Measurements from ENCODE around the gene ESPNL. TPM values are rescaled to one million over a fixed set of nuclear protein-coding genes. Genes with fewer than 3 reads are reported as not detected.

Gene ESPNL
- total and polyA plus RNA-seq, 4 donors: 0.08 to 0.59 (median 0.35) TPM

- TF ChIP-seq REST (IDR thresholded peaks at IDR 0.05) (no peak), ZBTB33 (IDR thresholded peaks at IDR 0.05) (no peak), SP1 (IDR thresholded peaks at IDR 0.05) (no peak), JUND (IDR thresholded peaks at IDR 0.05) (no peak)
Measured at GRCh38 chr2:238132463-238133450, 32.6 kb downstream of the ESPNL start (continued).

GRCh38 chr2:238133499-238134392 lies 33.6 kb downstream of the ESPNL start:
- Histone ChIP-seq H3K9ac (ENCODE audit: low read depth in 1 of 2, low read length in 2 of 2) (no peak overlapping the region), H3K9me3 (ENCODE audit: control insufficient read depth in 4 of 4, low read length in 3 of 4) (no peaks in the 10 kb centered on the region), H3K27ac (ENCODE audit: low read depth in 1 of 2, low read length in 2 of 2) (no peak overlapping the region), H3K36me3 (ENCODE audit: control insufficient read depth in 4 of 4, insufficient read depth in 3 of 4, low read depth in 1 of 4, low read length in 3 of 4) (no peaks in the 10 kb centered on the region), H3K4me3 (ENCODE audit: low read depth in 1 of 3, low read length in 3 of 3) (no peak overlapping the region), H3K4me1 (ENCODE audit: control insufficient read depth in 4 of 4, insufficient read depth in 4 of 4, low read length in 3 of 4) (peaks cover 0 to 8% (median 2%) of the 10 kb centered on the region in 4 donors), H3K27me3 (ENCODE audit: control insufficient read depth in 4 of 4, insufficient read depth in 4 of 4, low read length in 3 of 4) (no peaks in the 10 kb centered on the region)
- DNase-seq (ENCODE audit: low spot score): no peak
- 87% methylated on average over 14 of the region's 14 CpGs for WGBS
- TF ChIP-seq REST (IDR thresholded peaks at IDR 0.05) (no peak), HNF4A (conservative IDR thresholded peaks at IDR 0.05) (no peak), NR2F2 (IDR thresholded peaks at IDR 0.05) (no peak), ZBTB33 (IDR thresholded peaks at IDR 0.05) (no peak), HNF4G (IDR thresholded peaks at IDR 0.05) (no peak), CTCF (IDR thresholded peaks at IDR 0.05; ENCODE audit: low read depth, low read length, missing input control) (no peak), RXRA (IDR thresholded peaks at IDR 0.05) (no peak), SP1 (IDR thresholded peaks at IDR 0.05) (no peak), ATF3 (IDR thresholded peaks at IDR 0.05) (no peak), MAX (IDR thresholded peaks at IDR 0.05) (no peak), JUND (IDR thresholded peaks at IDR 0.05) (no peak), YY1 (IDR thresholded peaks at IDR 0.05) (no peak), FOXA1 (IDR thresholded peaks at IDR 0.05) (no peak), EGR1 (IDR thresholded peaks at IDR 0.05; ENCODE audit: low read depth in 2 of 2) (no peak), GABPA (IDR thresholded peaks at IDR 0.05 in 1 of 2, conservative IDR thresholded peaks at IDR 0.05 in 1 of 2) (no peak), TAF1 (conservative IDR thresholded peaks at IDR 0.05) (no peak), FOXA2 (IDR thresholded peaks at IDR 0.05) (no peak)
